Muscle of back (tissue), 11 donors: ENCODE measurements around the gene KLF8. TPM values are rescaled to one million over a fixed set of nuclear protein-coding genes. Genes with fewer than 3 reads are reported as not detected.
A peak's percentile ranks its signal among the peaks of the same experiment; 100 is the strongest.

Experiments
- DNase-seq, 3 donors: peaks; one replicate each; pipeline versions ENCODE4 v3.0.0 to v3.0.0-alpha.2; 2013
- polyA plus RNA-seq, 10 donors: library from polyadenylated mRNA; unstranded; fragments of 120-200 nt; gene quantifications; one replicate each; pipeline ENCODE4 v1.2.1, GENCODE V29; 2013; ENCODE audit not compliant: insufficient read length in 10 of 10

Gene KLF8
- polyA plus RNA-seq, 10 donors: 4.1 to 7.2 (median 5.2) TPM

DNA sequence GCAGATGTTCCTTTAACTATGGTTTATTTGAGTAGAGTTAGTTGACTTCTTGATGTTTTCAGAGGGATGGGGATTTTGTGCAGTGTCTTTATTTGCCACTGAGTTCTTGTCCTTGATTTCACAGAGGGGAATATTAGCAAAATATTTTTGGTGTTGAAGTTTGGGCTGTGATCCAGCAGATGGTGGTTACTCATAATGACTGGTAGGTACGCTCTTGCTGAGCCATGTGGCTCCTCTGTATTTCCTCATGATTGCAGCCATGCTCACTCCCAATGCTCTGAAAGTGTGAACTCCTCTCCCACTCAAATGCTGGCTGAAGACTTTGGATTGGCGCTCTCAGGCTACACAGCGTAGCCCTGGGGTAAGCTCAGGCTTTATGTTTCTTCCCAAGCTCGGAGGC lies 77.7 kb downstream of the KLF8 start:
- no peak for DNase-seq

DNA sequence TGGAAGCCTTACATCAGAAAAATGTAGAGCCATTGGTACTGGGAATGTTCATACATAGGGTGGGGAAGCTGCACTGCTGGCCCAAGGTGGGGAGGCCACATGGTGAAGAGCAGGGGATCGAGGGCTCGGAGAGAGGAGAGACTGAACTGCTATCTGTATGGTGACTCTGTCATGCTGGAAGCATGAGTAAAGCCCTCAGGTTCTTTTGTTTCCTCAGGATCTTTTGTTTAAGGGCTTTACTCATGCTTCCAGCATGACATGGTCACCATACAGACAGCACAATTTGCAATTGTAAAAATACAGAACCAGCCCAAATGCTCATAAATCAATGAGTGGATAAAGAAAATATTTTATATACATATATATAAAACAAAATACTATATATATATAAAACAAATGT lies 78.4 kb downstream of the KLF8 start:
- DNase-seq: no peak

DNA sequence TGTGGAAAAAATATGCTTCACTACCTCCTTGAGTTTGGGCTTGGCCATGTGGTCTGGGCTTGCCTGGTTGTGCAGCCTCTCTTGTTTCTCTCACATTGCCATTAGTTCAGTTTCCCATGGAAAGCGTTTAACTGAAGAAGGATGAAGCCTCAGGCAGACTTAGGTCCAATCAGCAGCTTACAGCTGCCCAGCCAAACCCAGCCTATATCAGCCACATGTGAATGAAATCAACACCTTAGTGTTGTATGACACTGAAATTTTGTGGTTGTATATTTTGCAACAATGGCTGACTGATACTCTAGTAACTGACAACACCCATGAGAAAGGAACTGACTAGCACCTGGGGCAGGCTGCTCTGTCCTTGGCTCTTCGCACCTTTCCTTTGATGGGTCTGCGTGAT lies 81.2 kb downstream of the KLF8 start:
- no peak for DNase-seq

DNA sequence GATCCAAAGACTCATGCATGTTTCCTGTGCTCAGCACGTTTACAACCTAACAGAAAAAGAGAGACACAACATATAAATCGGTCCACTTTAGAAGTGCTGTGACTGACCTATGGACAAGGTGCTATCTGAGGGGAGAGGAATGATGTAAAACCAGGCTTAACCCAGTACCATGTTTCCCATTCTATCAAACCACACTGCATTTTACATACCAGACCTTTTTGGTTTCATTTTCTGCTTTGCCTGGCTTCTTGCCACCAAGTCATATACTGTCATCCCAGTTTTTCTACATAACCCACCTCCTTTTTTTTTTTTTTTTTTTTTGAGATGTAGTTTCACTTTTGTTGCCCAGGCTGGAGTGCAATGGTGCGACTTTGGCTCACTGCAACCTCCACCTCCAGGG lies 82.2 kb downstream of the KLF8 start:
- no peak for DNase-seq

DNA sequence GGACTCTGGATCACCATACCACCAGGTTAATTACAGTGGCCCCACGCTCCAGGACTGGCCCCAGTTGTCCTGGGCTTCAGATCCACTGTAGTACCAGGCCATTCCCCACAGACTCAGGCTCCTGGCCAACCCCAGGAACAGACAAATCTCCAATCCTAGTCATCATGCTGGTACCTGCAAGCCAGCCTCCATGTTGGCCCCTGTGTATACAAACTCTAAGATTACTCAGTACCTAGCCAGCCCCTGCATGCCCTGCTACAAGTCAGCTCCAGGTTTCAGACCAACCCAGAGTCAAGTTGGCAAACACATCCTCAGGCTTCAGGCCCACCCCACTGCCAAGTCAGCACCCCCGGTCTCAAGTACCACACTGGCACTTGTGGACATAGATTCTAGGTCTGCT lies 85.9 kb downstream of the KLF8 start:
- peak in 1 of 3 donors; percentile 0 for DNase-seq

DNA sequence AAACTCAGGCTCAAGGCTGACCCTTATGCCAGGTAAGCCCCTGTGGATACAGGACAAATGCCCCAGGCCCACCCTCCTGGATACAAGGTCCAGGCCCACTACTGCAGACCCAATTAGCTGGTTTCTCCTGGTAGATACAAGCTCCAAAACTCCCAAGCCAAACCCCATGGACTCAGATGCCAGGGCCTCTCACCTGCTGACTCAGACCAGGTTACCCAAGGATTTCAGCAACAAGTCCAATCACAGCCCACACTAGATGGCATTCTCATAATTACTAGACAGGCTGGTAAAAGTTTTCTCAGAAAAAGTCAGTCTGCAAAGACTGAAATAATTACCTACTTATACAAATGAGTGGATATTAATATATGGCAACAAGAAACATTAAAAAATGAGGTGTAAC lies 87.0 kb downstream of the KLF8 start:
- no peak for DNase-seq
